ENCODE measurements around the gene FBRSL1. TPM values are rescaled to one million over a fixed set of nuclear protein-coding genes. Genes with fewer than 3 reads are reported as not detected.

Gene FBRSL1
- total and polyA plus RNA-seq, 2 of the 8 experiments (the other 6 are each of a cell fraction or from before 2014, with no cell fraction given), result 18.4 to 109 TPM

GRCh38 chr12:132454933-132455418 is 35.0 kb upstream of the FBRSL1 start (continued):
- TF ChIP-seq ASH2L (IDR thresholded peaks at IDR 0.05; ENCODE audit: low read length) (no peak), KDM1A (IDR thresholded peaks at IDR 0.05; ENCODE audit: borderline replicate concordance, low read length) (no peak), SIX5 (IDR thresholded peaks at IDR 0.05; ENCODE audit: low read depth, low read length) (no peak), JUND (IDR thresholded peaks at IDR 0.05; ENCODE audit: low read length) (no peak), BRCA1 (IDR thresholded peaks at IDR 0.05; ENCODE audit: low read depth, low read length) (no peak), KDM5A (IDR thresholded peaks at IDR 0.05; ENCODE audit: low read length) (no peak), SP1 (IDR thresholded peaks at IDR 0.05; ENCODE audit: low read depth, low read length) (no peak), SIRT6 (IDR thresholded peaks at IDR 0.05; ENCODE audit: low read length) (no peak)
